CD1c-positive myeloid dendritic cell (primary cell): ENCODE data around the gene ACSL6.

Experiments used
- DNase-seq: peaks from one replicate; pipeline ENCODE4 v3.0.0-alpha.2; 2016; ENCODE audit errors: extremely low spot score

The ACSL6 gene

DNA sequence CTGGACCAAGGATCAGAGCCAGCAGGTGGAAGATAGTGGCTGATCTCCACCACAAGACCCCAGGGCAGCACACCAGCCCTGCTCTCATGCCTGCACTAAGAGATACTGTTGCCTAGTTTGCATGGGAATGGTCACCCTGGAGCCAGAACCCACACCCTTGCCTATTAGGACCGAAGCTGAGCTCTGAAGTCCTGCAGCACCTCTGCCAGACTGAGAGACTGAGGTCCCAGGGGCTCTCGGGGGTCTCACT lies 11.3 kb downstream of the ACSL6 start:
- DNase-seq = no peak

- no peak for DNase-seq
Observed at GRCh38 chr5:131999441-132000240, 11.8 kb downstream of the ACSL6 start.

DNA sequence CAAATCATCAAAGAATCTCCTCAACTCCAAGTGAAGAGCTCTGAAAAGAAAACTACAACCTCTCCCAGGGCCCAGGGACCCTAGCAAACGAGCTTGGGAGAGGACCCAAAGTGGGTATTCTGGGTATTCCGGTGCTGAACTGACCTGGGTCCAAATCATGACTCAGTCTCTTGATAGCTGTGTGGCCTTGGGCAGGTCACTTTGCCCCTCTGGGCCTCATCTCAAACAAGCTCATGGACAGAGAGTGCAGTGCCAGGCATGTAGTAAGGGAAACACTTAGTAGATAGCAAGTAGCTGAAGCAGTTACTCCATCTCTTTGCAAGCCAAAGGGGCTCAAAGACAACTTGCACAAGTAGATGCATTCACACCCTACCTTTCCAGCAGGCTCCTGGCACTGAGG lies 12.4 kb downstream of the ACSL6 start:
- DNase-seq = no peak

DNA sequence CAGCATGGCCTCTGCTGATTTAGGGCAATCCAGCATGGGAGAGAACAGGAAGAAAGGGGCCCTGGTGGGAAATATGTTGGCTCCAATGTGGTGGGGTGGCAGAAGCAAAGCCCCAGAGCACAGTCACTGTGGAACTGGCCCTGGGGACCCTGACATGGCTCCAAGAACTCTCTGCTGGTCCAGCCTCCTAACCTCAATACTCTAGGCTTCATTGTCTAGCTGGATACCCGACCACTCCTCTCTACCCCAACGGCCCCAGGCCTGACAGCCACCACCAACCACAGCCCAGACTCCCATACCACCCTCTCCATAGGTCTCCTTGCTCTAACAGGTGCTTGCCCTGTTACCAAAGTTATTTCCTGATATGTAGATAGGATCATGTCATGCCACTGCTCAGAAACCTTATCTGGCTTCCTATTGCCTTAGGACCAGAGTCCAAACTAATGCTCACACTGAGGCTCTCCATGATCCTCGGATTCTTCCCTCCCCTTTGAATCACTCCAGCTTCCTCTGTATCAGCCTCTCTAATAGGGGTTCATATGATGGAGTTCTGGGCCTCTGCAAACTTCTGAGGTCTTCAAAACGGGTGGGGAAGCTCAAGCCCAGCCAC lies 12.9 kb downstream of the ACSL6 start:
- DNase-seq = no peak

GRCh38 chr5:131997727-131998117 lies 13.7 kb downstream of the ACSL6 start:
- no peak for DNase-seq

- no peak for DNase-seq
Observed at GRCh38 chr5:131997026-131997726, 14.3 kb downstream of the ACSL6 start.

DNA sequence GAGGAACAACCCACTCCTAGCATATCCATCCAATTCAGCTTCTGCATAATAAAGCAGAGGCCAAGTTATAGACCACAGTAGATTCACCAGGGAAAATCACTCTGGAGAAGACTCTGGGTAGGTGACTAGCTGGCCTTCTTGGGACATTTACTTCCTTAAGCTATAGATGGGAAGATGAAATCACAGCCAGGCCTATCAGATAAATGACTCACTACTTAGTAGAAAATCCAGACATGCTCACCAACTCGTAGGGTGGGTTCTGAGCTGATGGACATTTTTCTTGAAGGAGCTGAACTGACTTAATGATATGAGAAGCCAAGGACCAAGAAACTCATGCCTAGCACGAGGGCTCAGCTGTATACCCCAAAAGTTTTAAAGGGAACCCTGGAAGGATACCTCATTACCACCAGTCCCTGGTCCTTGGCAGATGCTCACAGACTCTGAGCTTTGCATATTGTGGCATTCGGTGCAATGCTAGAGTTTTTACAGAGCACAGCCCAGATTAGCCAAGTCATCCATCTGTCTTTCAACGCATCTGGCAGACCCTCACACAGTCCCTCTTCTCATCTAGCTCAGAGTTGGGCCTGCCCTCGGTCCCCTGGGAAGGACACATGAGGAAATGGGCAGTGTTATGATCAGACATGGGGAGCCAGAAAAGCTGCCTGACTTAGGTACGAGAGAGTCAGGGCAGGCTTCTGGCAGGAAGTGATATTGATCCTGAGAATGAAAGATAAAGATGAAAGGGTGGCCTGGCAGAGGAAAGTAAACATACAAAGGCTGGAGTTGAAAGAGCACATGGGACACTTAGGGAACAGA lies 15.0 kb downstream of the ACSL6 start:
- no peak for DNase-seq

- DNase-seq = no peak
Observed at GRCh38 chr5:131994533-131995226, 16.8 kb downstream of the ACSL6 start.

DNA sequence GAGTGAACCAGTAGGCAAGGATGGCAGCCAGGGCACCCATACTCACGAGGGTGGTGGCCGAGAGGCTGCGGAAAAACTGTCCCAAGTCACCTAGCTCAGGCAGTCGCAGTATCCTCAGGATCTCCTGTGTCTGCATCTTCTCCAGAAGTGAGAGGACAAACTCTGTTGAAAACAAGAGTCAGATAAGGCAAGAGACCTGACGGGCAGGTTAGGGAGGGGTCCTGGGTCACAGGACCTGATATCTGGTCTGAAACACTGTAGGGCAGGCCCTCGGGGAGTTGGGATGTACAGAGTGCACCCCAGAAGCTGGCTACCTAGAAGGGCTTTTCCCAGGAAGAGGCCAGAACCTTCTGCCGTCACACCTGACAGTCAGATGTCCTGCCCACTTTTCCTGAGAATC lies 17.4 kb downstream of the ACSL6 start:
- DNase-seq = no peak

DNA sequence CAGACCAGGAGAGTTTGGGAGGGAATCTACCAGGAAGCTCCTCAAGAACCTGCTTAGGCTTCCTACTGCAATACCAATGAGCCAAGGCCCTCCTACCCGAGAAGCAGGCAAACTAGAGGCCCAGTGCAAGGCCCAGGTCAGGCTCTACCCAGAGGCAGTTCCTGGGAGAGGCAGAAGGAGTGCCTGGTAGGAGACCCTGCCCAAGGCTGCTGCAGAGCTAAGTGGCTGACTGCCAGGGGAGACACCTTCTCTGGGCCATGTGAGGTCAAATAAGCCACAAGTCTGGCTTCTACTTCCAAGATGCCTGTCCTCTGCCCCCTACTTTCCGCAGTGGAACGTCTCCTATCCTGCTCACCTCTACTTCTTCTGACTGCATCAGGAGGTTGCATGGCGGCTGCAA lies 17.8 kb downstream of the ACSL6 start:
- DNase-seq = no peak

GRCh38 chr5:131992370-131992769 lies 19.1 kb downstream of the ACSL6 start:
- DNase-seq = no peak

DNA sequence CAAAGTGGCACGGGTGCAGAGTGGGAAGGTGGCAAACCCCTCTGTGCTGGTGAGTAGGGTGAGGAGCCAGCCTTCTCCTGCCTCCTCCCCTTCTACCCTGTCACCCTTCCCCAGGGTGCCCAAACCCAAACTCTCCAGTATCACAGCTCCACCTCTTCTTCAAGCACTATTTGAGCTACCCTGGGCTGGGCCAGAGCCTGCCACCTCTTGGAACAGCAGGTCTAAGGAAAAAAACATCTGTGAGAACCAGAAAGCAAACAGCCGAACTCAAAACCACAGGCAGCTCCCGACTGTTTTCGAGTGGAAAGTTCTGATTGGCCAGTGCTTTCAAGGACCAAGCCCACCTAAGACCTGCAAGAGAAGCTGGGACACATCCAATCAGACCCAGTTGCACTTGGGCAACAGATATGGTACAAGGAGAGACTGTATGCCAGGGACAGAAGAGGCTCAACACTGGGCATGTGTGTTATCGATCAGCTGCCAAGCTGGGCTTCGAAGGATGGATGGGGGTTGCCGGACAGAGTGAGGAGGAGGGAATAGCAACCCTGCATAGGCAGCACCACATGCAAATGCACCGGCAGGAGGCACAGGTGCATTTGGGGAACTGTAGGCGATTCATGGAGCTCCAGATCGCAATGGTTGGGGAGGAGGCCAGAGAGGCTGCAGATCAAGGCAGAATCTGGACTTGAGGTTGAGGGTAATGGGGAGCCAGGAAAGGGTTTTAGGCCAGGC lies 19.7 kb downstream of the ACSL6 start:
- DNase-seq = no peak

DNA sequence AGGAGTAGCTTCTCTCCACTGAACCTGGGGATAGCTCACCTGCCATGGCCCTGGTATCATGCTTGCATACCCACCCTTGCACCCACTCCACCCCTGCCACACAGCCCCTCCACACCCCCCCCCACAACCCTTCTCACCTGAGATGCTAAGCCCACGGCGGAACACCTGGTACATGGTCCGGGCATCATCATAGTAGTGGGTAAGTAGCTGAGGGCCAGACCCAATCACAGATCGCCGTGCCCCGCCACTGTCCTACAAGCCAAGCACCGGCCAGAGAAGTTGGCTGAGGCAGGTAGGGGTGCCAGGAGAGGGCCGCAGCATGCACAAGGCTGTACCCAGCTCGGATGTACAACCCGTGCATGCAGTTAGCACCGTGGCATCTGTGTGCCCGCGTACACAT lies 20.7 kb downstream of the ACSL6 start:
- DNase-seq = no peak

- no peak for DNase-seq
Observed at GRCh38 chr5:131988601-131989000, 22.9 kb downstream of the ACSL6 start.

- DNase-seq = no peak
Observed at GRCh38 chr5:131987251-131987650, 24.2 kb downstream of the ACSL6 start.

DNA sequence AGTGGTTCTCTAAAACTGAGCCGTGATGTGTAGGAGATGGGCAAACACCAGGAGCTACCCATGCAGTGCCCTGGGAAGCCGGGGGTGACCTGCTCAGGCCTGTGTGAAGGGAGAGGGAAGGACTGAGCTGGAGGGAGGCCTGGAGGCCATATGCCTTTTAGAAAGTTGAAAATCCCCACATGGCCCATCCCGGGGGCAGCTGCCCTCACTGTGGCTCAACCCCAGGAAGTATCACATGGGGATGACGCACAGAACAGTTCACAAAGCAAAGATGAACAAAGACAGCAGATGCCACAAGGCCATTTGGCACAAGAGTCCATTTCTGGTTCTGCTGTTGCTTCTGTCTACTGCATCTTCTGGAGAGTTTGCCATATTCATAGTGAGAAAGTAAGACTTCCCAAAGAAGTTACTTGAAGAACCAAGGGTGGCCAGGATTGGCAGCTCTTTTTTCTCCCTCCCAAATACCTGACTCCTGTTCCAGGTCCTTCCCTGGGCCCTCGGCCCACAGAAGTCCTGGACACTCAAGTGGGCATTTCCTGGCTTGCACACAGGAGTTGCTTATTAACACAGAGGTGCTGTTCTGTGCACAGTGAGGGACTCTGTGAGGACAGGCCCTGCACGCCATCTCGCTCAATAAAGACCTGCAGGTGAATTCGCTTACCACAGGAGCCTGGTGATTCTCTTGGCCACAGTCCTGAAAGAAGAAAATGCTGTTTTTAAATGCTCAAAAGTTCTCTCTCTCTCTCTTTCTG lies 25.1 kb downstream of the ACSL6 start:
- DNase-seq = no peak

DNA sequence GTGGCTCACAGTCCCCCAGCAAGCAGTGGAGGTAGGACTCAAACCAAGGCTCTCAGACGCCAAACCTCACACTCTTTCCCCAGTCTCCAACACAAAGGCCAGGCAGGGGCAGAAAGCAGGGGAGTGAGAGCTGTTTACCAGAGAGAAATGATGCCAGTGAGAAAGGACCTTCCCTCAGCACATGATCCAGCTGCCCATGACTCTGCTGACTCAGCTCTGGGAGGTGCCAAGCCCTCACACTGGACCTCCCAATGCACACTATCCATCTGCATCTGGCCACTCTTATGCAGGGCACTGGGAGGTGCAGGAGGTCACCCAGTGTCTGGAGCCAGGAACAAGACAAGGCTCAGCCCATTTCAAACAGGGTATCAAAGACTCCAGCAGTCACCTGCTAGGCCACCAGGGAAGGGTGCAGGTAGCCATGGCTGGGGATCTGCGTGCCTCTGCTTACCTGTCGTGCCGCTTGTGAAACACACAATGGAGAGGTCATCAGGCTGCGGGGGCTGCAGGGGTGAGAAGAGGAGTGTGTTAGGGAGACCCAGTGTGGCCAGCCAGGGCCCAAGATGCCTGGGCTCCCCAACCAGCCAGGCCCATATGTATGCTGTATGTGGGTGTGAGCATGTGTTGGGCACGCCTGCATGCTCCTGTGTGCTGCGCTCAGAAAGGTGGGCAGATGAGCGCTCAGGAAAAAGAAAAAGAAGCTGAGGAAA lies 26.3 kb downstream of the ACSL6 start:
- DNase-seq = no peak

GRCh38 chr5:131983244-131983771 lies 28.1 kb downstream of the ACSL6 start:
- DNase-seq = no peak

- DNase-seq = no peak
Observed at GRCh38 chr5:131981516-131981915, 29.9 kb downstream of the ACSL6 start.

DNA sequence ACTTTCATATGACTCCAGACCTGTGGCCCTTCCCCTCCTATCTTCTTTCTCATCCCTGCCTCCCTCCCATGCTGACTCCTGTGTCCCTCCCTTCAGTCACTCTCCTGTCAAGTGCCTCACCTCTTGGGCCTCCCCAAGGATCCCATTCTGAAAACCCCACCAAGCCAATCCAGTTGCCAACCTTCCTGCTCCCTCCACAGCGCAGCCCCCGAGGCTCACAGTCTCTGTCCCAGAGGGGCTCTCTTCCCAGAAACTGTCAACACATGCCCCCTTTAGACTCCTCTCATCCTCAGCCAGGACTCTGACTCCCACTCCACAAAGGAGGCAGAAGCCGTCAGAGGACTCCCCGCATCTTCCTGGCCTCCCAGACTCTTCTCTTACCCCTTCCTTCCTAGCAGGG lies 30.8 kb downstream of the ACSL6 start:
- DNase-seq = no peak
